H1 (cell line): ENCODE data around the gene RBM15B. TPM values are rescaled to one million over a fixed set of nuclear protein-coding genes. Genes with fewer than 3 reads are reported as not detected.
A peak's percentile ranks its signal among the peaks of the same experiment; 100 is the strongest.

Experiments
- CEBPB ChIP-seq: IDR thresholded peaks from 2 replicates; pipeline ENCODE4 v1.6.1; 2012; ENCODE audit warnings: low read depth, low read length
- GTF2F1 ChIP-seq: IDR thresholded peaks from 2 replicates; pipeline ENCODE4 v1.6.1; 2012; ENCODE audit warnings: low read depth, low read length, improper control_type of control experiment, borderline replicate concordance
- JUN ChIP-seq: IDR thresholded peaks from 2 replicates; pipeline ENCODE4 v1.6.1; 2011; ENCODE audit warnings: low read depth, mild to moderate bottlenecking, improper control_type of control experiment, low read length
- JUND ChIP-seq: IDR thresholded peaks from 2 replicates; pipeline ENCODE4 v1.6.1; 2011; ENCODE audit warnings: mild to moderate bottlenecking, improper control_type of control experiment, low read length
- RAD21 ChIP-seq, 2 experiments: IDR thresholded peaks in 1 of 2; conservative IDR thresholded peaks in 1 of 2; 2 replicates each; pipeline ENCODE4 v1.6.1; 2011; ENCODE audit warnings: low read depth in 2 of 2, low read length in 2 of 2, improper control_type of control experiment in 1 of 2, inconsistent platforms in 1 of 2, mild to moderate bottlenecking in 1 of 2, moderate library complexity in 1 of 2
- polyA plus RNA-seq, 7 experiments: library from polyadenylated mRNA; depleted of rRNA in 3 of 7; stranded (reverse) in 5 of 7; unstranded in 2 of 7; fragments of >200 nt in 5 of 7; fragments of 200-250 nt in 2 of 7; gene quantifications; 1 replicate in 5 of 7; 2 replicates in 1 of 7; 4 replicates in 1 of 7; pipeline versions ENCODE4 v1.2.1 to v1.2.3, GENCODE V29; 2011 to 2013; ENCODE audit warnings: missing spikeins in 2 of 7, mixed read lengths in 2 of 7
- total RNA-seq: library from RNA; stranded (reverse); fragmentation: NEBNext Ultra II Directional; extraction: Animal tissue kit (Norgen Biotek cat#: 25700); gene quantifications from 2 replicates; pipeline ENCODE4 v1.2.1, GENCODE V29; 2021
- TF ChIP-seq, protein P1 (sequence below), 3 experiments: IDR thresholded peaks; 1 replicate in 2 of 3; 2 replicates in 1 of 3; pipeline versions ENCODE4 v1.5.1 to v1.6.1; 2011; ENCODE audit warnings: low read length in 3 of 3, mild to moderate bottlenecking in 3 of 3, inconsistent platforms in 2 of 3, low read depth in 1 of 3, moderate library complexity in 1 of 3; ENCODE audit not compliant: insufficient read depth in 1 of 3; ENCODE audit errors: control extremely low read depth in 1 of 3
- TF ChIP-seq, protein P2 (sequence below): fragments of 300-600 bp; sonication (generic); IDR thresholded peaks from 2 replicates; pipeline ENCODE4 v1.7.1; 2012; ENCODE audit warnings: low read length, moderate library complexity, mild to moderate bottlenecking, inconsistent platforms; ENCODE audit not compliant: insufficient replicate concordance

The RBM15B gene
- total and polyA plus RNA-seq, 2 of the 8 experiments (the other 6 are each of a cell fraction or from before 2014, with no cell fraction given): 22.2 to 59.1 TPM

DNA sequence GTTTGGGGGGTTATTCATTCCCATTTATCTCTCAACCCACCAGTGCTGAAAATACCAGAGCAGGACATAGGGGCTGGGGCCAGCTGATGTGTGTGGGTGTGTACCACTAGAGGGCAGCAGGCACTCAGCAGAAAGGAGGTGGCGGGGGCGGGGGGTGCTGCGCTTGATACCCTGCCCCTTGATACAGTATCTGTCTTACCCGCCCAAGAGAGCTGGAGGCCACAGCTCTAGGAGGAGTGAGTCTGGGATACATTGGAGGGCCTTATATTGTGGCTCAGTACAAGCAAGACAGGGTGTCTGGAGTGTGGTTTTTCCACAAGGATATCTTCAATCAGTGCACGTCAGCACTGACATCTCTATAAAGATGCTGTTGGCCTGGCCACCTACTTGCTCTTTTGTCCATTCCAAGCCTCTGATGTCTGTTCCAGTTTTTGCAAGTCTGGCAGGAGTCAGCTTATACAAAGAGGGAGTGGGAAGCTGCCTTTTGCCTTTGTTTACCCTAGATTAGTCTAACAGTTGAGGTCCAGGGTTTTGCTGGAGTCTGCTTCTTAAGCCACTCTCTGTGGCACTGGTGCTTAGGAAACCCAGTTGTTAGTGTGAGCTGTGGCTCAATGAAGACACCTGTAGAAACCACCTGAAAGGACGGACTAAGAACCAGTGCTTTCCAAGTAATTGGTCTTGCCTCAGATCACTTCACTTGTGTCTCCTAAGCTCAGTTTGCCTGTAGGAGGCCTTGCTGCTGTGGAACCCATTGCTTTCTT, 1.5 kb upstream of the RBM15B start (continued):
- TF ChIP-seq, protein P1, sequence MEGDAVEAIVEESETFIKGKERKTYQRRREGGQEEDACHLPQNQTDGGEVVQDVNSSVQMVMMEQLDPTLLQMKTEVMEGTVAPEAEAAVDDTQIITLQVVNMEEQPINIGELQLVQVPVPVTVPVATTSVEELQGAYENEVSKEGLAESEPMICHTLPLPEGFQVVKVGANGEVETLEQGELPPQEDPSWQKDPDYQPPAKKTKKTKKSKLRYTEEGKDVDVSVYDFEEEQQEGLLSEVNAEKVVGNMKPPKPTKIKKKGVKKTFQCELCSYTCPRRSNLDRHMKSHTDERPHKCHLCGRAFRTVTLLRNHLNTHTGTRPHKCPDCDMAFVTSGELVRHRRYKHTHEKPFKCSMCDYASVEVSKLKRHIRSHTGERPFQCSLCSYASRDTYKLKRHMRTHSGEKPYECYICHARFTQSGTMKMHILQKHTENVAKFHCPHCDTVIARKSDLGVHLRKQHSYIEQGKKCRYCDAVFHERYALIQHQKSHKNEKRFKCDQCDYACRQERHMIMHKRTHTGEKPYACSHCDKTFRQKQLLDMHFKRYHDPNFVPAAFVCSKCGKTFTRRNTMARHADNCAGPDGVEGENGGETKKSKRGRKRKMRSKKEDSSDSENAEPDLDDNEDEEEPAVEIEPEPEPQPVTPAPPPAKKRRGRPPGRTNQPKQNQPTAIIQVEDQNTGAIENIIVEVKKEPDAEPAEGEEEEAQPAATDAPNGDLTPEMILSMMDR (IDR thresholded peaks at IDR 0.05; ENCODE audit: control extremely low read depth in 1 of 3, insufficient read depth in 1 of 3, low read depth in 1 of 3, low read length in 3 of 3): peak in 2 of 3 experiments; percentile 87 to 88; a peak in 3 of 4 replicates
- no peak for TF ChIP-seq JUN
- no peak for TF ChIP-seq JUND
- TF ChIP-seq, protein P2, sequence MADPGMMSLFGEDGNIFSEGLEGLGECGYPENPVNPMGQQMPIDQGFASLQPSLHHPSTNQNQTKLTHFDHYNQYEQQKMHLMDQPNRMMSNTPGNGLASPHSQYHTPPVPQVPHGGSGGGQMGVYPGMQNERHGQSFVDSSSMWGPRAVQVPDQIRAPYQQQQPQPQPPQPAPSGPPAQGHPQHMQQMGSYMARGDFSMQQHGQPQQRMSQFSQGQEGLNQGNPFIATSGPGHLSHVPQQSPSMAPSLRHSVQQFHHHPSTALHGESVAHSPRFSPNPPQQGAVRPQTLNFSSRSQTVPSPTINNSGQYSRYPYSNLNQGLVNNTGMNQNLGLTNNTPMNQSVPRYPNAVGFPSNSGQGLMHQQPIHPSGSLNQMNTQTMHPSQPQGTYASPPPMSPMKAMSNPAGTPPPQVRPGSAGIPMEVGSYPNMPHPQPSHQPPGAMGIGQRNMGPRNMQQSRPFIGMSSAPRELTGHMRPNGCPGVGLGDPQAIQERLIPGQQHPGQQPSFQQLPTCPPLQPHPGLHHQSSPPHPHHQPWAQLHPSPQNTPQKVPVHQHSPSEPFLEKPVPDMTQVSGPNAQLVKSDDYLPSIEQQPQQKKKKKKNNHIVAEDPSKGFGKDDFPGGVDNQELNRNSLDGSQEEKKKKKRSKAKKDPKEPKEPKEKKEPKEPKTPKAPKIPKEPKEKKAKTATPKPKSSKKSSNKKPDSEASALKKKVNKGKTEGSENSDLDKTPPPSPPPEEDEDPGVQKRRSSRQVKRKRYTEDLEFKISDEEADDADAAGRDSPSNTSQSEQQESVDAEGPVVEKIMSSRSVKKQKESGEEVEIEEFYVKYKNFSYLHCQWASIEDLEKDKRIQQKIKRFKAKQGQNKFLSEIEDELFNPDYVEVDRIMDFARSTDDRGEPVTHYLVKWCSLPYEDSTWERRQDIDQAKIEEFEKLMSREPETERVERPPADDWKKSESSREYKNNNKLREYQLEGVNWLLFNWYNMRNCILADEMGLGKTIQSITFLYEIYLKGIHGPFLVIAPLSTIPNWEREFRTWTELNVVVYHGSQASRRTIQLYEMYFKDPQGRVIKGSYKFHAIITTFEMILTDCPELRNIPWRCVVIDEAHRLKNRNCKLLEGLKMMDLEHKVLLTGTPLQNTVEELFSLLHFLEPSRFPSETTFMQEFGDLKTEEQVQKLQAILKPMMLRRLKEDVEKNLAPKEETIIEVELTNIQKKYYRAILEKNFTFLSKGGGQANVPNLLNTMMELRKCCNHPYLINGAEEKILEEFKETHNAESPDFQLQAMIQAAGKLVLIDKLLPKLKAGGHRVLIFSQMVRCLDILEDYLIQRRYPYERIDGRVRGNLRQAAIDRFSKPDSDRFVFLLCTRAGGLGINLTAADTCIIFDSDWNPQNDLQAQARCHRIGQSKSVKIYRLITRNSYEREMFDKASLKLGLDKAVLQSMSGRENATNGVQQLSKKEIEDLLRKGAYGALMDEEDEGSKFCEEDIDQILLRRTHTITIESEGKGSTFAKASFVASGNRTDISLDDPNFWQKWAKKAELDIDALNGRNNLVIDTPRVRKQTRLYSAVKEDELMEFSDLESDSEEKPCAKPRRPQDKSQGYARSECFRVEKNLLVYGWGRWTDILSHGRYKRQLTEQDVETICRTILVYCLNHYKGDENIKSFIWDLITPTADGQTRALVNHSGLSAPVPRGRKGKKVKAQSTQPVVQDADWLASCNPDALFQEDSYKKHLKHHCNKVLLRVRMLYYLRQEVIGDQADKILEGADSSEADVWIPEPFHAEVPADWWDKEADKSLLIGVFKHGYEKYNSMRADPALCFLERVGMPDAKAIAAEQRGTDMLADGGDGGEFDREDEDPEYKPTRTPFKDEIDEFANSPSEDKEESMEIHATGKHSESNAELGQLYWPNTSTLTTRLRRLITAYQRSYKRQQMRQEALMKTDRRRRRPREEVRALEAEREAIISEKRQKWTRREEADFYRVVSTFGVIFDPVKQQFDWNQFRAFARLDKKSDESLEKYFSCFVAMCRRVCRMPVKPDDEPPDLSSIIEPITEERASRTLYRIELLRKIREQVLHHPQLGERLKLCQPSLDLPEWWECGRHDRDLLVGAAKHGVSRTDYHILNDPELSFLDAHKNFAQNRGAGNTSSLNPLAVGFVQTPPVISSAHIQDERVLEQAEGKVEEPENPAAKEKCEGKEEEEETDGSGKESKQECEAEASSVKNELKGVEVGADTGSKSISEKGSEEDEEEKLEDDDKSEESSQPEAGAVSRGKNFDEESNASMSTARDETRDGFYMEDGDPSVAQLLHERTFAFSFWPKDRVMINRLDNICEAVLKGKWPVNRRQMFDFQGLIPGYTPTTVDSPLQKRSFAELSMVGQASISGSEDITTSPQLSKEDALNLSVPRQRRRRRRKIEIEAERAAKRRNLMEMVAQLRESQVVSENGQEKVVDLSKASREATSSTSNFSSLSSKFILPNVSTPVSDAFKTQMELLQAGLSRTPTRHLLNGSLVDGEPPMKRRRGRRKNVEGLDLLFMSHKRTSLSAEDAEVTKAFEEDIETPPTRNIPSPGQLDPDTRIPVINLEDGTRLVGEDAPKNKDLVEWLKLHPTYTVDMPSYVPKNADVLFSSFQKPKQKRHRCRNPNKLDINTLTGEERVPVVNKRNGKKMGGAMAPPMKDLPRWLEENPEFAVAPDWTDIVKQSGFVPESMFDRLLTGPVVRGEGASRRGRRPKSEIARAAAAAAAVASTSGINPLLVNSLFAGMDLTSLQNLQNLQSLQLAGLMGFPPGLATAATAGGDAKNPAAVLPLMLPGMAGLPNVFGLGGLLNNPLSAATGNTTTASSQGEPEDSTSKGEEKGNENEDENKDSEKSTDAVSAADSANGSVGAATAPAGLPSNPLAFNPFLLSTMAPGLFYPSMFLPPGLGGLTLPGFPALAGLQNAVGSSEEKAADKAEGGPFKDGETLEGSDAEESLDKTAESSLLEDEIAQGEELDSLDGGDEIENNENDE: no peak
- TF ChIP-seq RAD21 (IDR thresholded peaks at IDR 0.05 in 1 of 2, conservative IDR thresholded peaks at IDR 0.05 in 1 of 2; ENCODE audit: low read depth in 2 of 2, low read length in 2 of 2): peak; percentile 63 to 72
- no peak for TF ChIP-seq GTF2F1
- TF ChIP-seq CEBPB: no peak
